Bronchial epithelial cell (primary cell): ENCODE measurements around the gene SAXO2. TPM values are rescaled to one million over a fixed set of nuclear protein-coding genes. Genes with fewer than 3 reads are reported as not detected.
"Not testable (repeated sequence)": the region's sequence is repeated elsewhere in the genome, so short reads cannot be mapped to it uniquely, and the experiment has no call there.

Experiments
- DNase-seq: peaks from one replicate; pipeline ENCODE4 v3.0.0-alpha.2; 2010; ENCODE audit warnings: low read depth
- FAIRE-seq: peaks from 2 replicates; lab custom pipeline; 2011; peaks lifted over from hg19 to GRCh38; lab: Jason Lieb, UNC
- H3K27me3 ChIP-seq: 2 replicates; pipeline ENCODE4 v1.5.1; 2011; ENCODE audit warnings: low read length; ENCODE audit not compliant: control insufficient read depth, insufficient read depth
- H3K36me3 ChIP-seq: 2 replicates; pipeline ENCODE4 v1.5.1; 2011; ENCODE audit warnings: low read length; ENCODE audit not compliant: control insufficient read depth, insufficient read depth
- H3K4me3 ChIP-seq: 2 replicates; pipeline ENCODE4 v1.5.1; 2011; ENCODE audit warnings: mild to moderate bottlenecking, low read depth, low read length, control low read depth
- total RNA-seq: library from RNA; depleted of rRNA; stranded (reverse); fragments of >200 nt; gene quantifications from 2 replicates; pipeline ENCODE4 v1.2.1, GENCODE V29; 2014
- TF ChIP-seq, protein P1 (sequence below): IDR thresholded peaks from 2 replicates; pipeline ENCODE4 v1.5.1; 2011; ENCODE audit warnings: mild to moderate bottlenecking, moderate library complexity, low read length, control low read depth, inconsistent platforms; ENCODE audit not compliant: insufficient read depth, severe bottlenecking

Gene SAXO2, protein sequence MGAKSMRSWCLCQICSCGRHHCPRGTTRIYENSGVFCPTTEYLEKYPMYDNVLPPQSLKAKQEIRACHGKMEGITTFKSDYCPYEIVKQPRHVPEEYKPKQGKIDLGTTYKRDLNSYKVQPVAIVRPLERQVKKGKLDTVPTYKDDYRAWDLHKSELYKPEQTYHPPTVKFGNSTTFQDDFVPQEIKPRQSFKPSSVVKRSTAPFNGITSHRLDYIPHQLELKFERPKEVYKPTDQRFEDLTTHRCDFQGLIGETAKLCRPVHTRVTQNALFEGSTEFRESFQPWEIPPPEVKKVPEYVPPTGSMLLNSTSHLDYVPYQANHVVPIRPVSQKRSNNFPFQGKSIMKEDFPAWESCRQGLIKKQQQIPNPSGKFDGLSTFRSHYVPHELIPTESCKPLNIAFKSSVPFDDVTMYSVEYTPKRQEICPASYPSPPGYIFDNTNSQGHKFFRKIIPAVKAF
- total RNA-seq = 0.26 and 0.38 TPM in 2 replicates

DNA sequence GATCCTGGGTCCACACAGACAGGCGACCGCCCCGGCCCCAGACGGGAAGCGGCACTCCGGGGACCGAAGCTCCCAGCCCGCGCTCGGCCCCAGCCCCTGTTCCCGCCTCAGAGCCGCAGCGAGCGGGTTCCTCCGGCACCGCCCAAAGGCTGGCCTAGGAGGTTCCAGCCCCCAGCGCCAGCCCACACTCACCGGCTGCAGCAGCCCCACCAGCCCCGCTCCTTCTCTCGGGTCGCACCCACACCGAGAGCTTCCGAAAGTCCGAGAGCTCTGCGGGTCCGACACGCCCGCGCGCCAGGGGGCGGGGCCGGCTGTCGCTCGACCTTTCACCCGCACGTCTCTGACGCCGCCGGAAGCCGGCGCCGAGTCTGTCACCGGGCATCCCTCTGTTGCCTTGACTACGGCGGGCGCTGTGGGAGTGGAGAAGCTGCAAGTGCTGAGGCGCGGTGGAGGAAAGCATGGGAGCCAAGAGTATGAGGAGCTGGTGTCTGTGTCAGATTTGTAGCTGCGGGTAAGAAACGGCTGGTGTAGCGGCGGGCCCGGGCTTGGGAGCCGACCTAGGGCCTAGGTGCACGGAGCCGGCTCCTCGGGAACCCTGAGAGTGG lies at the start of gene SAXO2, which contains the start of gene EFL1:
SAXO2 (plus strand) TSS at position 397 of the 605 bp plus-strand sequence; CDS start at position 459, 62 bp downstream.
EFL1 (minus strand) TSS at position 313 of the 605 bp plus-strand sequence. CDS start 956 bp downstream, outside the sequence.
- H3K36me3 ChIP-seq = no peaks in the 10 kb centered on the region
- DNase-seq (peak; percentile 71), FAIRE-seq (no peak)
- H3K27me3 ChIP-seq = no peaks in the 10 kb centered on the region
- TF ChIP-seq, protein P1, sequence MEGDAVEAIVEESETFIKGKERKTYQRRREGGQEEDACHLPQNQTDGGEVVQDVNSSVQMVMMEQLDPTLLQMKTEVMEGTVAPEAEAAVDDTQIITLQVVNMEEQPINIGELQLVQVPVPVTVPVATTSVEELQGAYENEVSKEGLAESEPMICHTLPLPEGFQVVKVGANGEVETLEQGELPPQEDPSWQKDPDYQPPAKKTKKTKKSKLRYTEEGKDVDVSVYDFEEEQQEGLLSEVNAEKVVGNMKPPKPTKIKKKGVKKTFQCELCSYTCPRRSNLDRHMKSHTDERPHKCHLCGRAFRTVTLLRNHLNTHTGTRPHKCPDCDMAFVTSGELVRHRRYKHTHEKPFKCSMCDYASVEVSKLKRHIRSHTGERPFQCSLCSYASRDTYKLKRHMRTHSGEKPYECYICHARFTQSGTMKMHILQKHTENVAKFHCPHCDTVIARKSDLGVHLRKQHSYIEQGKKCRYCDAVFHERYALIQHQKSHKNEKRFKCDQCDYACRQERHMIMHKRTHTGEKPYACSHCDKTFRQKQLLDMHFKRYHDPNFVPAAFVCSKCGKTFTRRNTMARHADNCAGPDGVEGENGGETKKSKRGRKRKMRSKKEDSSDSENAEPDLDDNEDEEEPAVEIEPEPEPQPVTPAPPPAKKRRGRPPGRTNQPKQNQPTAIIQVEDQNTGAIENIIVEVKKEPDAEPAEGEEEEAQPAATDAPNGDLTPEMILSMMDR = no peak
- peak within 1 kb of the TSS; percentile 87 for H3K4me3 ChIP-seq

DNA sequence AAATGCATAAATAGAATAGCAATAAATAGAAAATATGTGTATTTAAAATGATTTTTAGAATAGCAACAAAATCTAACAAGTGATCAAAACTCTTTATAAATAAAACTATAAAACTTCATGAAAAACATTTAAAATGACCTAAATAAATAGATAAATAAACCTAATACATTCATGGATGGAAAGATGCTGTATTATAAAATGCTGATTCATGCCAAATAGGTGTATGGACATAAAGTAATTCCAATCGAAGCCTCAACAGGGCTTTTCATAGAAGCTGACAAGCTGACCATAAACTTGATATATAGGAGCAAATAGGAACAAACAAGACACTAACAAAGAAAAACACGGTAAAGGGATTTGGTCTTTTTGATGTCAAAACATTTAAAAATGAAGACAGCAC lies 46.5 kb upstream of the SAXO2 start:
- H3K36me3 ChIP-seq, DNase-seq, FAIRE-seq, H3K4me3 ChIP-seq, H3K27me3 ChIP-seq: not testable (repeated sequence)

DNA sequence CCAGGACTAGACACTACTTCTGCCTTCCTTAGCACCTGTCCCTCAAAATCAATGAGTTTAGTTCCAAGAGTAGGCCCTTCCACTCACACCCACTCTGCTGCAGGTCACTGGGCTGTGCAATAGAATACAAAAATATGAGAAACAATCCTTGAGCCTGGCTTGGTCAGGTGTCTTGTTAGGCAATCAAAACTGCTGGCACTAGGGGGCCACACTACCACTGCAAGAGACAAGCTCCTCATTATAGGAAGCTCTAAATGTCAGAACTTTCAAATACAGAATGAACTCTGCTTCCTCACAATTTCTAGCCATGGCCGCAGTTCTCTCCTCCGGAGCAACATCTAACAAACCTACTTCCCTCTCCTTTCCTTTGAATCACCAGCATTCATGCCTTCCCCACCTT lies 41.1 kb upstream of the SAXO2 start:
- H3K36me3 ChIP-seq, H3K4me3 ChIP-seq, H3K27me3 ChIP-seq: not testable (repeated sequence)
- peak; percentile 23 for DNase-seq
- FAIRE-seq = peak; percentile 58
- TF ChIP-seq, protein P1 = peak; percentile 32

DNA sequence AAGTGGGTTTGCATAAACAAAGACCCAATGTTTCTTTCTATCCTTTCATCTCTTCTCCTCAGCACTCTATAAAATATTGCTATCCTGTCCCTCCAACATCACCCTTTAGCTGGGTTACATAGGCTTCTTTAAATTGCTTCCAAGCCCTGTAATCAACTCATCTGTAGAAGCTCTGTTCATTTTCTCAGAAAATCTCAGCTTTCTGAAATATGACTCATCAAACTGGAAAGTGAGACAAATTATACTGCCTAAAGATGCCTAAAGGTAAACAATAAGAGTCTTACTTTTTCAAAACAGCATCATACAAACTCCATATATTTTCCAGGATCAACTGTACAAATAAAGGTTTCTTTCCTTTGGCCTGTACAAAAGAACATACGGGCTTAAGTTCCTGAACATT lies 33.9 kb upstream of the SAXO2 start:
- Histone ChIP-seq H3K4me3 (no peak overlapping the region), H3K36me3 (no peaks in the 10 kb centered on the region), H3K27me3 (no peaks in the 10 kb centered on the region)
- TF ChIP-seq, protein P1 = no peak
- FAIRE-seq (no peak), DNase-seq (no peak)

DNA sequence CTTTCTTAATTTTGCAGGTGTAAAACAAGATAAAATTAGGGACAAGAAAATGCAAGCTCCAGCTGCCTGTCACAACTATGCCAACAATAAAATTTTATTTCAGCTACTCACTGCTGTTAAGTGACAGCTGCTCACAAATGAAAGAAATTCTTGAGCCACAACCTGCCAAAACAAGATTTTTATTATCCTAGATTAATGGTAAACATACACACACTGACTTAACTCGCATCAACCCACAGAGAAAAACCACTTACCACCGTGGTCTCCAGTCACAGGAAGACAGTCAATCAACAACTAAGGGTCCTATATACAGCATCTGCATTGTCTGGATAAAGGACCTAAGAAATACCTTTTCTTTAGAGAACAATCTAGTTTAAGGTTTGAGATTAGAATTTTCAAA lies 31.4 kb upstream of the SAXO2 start:
- H3K36me3 ChIP-seq = no peaks in the 10 kb centered on the region
- no peaks in the 10 kb centered on the region for H3K27me3 ChIP-seq
- TF ChIP-seq, protein P1 = no peak
- H3K4me3 ChIP-seq = no peak overlapping the region
- FAIRE-seq (no peak), DNase-seq (no peak)

DNA sequence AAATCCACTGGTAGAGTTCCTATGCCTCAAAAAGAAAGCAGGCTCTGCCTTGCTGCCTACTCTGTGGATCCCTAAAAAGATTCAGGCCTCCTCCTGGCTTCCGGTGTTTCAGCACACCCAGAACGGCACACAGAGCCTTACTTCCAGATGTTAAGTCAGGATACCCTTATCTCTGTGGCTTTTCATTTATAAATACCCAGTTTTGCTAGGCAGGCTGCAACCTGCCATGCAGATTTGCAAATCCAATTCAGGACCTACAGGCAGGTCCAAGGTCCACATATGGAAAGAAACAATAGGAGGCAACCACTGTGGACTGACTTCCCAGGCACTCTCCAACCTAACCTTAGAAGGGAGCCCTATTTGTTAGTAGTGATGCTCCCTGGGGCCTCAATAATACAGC lies 30.8 kb upstream of the SAXO2 start:
- no peak for FAIRE-seq
- Histone ChIP-seq H3K27me3 (no peaks in the 10 kb centered on the region), H3K36me3 (no peaks in the 10 kb centered on the region), H3K4me3 (no peak overlapping the region)
- no peak for DNase-seq
- TF ChIP-seq, protein P1 = no peak

DNA sequence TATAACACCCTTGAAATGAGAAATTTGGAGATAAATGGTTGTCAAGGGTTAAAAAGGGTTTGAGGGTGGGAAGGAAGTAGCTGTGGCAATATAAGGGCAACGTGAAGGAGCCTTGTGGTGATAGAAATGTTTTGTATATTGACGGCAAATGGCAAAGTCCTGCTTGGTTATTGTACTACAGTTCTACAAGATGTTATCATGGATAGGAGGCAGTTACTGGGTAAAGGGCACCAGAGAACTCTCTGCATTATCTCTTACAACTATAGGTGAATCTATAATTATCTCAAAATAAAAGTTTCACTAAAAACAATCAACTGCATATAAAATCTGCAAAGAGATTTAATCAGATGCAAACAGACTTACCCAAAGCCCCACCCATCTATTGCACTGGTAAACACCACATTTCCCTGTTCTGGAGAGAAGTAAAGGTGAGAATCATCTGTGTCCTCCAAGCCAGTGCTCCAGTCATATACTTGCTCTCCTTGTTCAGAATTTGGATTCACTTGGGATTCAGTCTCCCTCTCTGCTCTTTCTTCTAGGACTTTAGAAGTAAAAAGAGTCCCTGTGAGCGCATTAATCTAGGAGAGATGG lies 24.6 kb upstream of the SAXO2 start:
- H3K27me3 ChIP-seq, H3K4me3 ChIP-seq, H3K36me3 ChIP-seq, DNase-seq, FAIRE-seq: not testable (repeated sequence)
